ENCODE measurements around the gene RLN2. TPM values are rescaled to one million over a fixed set of nuclear protein-coding genes. Genes with fewer than 3 reads are reported as not detected.

The RLN2 gene
- total and polyA plus RNA-seq, 2 donors (not counting 1 experiment from before 2014, with no cell fraction given): 0.94 to 3.5 TPM

DNA sequence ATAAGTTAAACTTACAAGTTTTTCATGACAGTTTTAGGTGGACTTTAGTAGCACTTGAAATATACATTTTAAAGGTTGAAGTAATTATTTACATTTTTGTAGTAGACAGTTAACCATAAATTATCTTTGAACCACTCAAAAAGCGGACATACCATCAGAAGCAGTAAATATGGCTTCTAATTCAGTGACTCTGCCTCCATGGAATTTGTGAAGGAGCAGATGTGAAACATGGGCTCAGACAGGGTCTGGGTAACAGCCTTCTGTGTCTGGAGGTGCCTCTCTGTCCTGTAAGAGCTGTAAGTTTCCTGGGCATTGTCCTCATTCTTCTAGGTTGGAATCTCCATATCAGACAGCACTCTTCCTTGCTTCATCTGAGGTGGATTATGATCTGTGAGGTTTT, 12.4 kb downstream of the RLN2 start:
- no CpG with 5 or more reads among the region's 1 CpG for WGBS (ENCODE audit: insufficient coverage)
- peaks cover 5% of the 10 kb centered on the region for H3K9me3 Mint-ChIP-seq (ENCODE audit: insufficient read depth)

DNA sequence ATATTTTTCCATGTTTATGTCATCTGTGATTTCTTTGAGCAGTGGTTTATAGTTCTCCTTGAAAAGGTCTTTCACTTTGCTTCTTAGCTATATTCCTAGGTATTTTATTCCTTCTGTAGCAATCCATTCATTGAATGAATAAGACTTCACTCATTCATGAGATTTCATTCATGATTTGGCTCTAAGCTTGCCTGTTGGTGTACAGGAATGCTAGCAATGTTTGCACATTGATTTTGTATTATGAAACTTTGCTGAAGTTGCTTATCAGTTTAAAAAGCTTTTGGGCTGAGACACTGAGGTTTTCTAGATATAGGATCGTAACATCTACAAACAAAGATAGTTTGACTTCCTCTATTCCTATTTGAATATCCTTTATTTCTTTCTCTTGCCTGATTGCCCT, 15.9 kb downstream of the RLN2 start:
- Histone ChIP-seq H3K4me2 (replicated peaks; ENCODE audit: low read depth, low read length, poor library complexity, severe bottlenecking) (no peak overlapping the region), H3K9me3 (ENCODE audit: control extremely low read depth in 1 of 3, control insufficient read depth in 2 of 3, insufficient read depth in 1 of 3, low read length in 2 of 3) (peaks cover 0 to 2% (median 0%) of the 10 kb centered on the region in 3 donors), H3K36me3 (replicated peaks in 1 of 2; ENCODE audit: control extremely low read depth in 1 of 2, control insufficient read depth in 1 of 2, extremely low read depth in 1 of 2, insufficient read depth in 2 of 2, low read length in 1 of 2) (no peaks in the 10 kb centered on the region), H3K4me3 (ENCODE audit: control extremely low read depth in 1 of 5, extremely low read depth in 1 of 5, insufficient read depth in 1 of 5, low read depth in 2 of 5, low read length in 4 of 5) (no peak overlapping the region), H3K4me1 (ENCODE audit: control insufficient read depth in 2 of 2, insufficient read depth in 2 of 2, low read length in 2 of 2) (no peaks in the 10 kb centered on the region), H3K27me3 (replicated peaks in 1 of 4; ENCODE audit: control extremely low read depth in 1 of 4, control insufficient read depth in 3 of 4, insufficient read depth in 4 of 4, low read length in 3 of 4) (peaks cover 0 to 5% (median 1%) of the 10 kb centered on the region in 4 experiments), H3K27ac (ENCODE audit: low read length in 2 of 2) (no peak overlapping the region), H4K20me1 (ENCODE audit: control insufficient read depth, insufficient read depth, low read length, poor library complexity, severe bottlenecking) (no peaks in the 10 kb centered on the region), H3K79me2 (ENCODE audit: control insufficient read depth, insufficient read depth, low read length) (no peaks in the 10 kb centered on the region), H2AFZ (ENCODE audit: insufficient read depth, low read depth, low read length, poor library complexity, severe bottlenecking) (no peak overlapping the region), H3K9ac (ENCODE audit: low read length) (no peak overlapping the region)
- Mint-ChIP-seq H3K4me3 (no peak overlapping the region), H3K9me3 (ENCODE audit: insufficient read depth) (peaks cover 7% of the 10 kb centered on the region), H3K27me3 (peaks cover 9% of the 10 kb centered on the region), H3K4me1 (no peaks in the 10 kb centered on the region), H3K27ac (no peak overlapping the region)
- intact Hi-C loops (cut with micrococcal nuclease): no loop called here
- ATAC-seq (ENCODE audit: low read depth) (no peak), DNase-seq (no peak)
- no peak for TF ChIP-seq EZH2 (IDR thresholded peaks at IDR 0.05; ENCODE audit: borderline replicate concordance, insufficient read depth, low read depth, low read length, poor library complexity, severe bottlenecking)
- TF ChIP-seq, protein P1, sequence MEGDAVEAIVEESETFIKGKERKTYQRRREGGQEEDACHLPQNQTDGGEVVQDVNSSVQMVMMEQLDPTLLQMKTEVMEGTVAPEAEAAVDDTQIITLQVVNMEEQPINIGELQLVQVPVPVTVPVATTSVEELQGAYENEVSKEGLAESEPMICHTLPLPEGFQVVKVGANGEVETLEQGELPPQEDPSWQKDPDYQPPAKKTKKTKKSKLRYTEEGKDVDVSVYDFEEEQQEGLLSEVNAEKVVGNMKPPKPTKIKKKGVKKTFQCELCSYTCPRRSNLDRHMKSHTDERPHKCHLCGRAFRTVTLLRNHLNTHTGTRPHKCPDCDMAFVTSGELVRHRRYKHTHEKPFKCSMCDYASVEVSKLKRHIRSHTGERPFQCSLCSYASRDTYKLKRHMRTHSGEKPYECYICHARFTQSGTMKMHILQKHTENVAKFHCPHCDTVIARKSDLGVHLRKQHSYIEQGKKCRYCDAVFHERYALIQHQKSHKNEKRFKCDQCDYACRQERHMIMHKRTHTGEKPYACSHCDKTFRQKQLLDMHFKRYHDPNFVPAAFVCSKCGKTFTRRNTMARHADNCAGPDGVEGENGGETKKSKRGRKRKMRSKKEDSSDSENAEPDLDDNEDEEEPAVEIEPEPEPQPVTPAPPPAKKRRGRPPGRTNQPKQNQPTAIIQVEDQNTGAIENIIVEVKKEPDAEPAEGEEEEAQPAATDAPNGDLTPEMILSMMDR (IDR thresholded peaks at IDR 0.05): no peak
- POLR2A ChIA-PET: no interaction called here
- CTCF ChIA-PET: no interaction called here
- no CpG with 5 or more reads among the region's 1 CpG for WGBS (ENCODE audit: insufficient coverage)

More for the DNA sequence above, 12.4 kb downstream of the RLN2 start:
- Histone ChIP-seq H2AFZ (ENCODE audit: insufficient read depth, low read depth, low read length, poor library complexity, severe bottlenecking) (no peak overlapping the region), H3K4me1 (ENCODE audit: control insufficient read depth in 2 of 2, insufficient read depth in 2 of 2, low read length in 2 of 2) (no peaks in the 10 kb centered on the region), H3K36me3 (replicated peaks in 1 of 2; ENCODE audit: control extremely low read depth in 1 of 2, control insufficient read depth in 1 of 2, extremely low read depth in 1 of 2, insufficient read depth in 2 of 2, low read length in 1 of 2) (no peaks in the 10 kb centered on the region), H3K27me3 (replicated peaks in 1 of 4; ENCODE audit: control extremely low read depth in 1 of 4, control insufficient read depth in 3 of 4, insufficient read depth in 4 of 4, low read length in 3 of 4) (peaks cover 0 to 5% (median 1%) of the 10 kb centered on the region in 4 experiments), H3K4me2 (replicated peaks; ENCODE audit: low read depth, low read length, poor library complexity, severe bottlenecking) (no peak overlapping the region), H3K9ac (ENCODE audit: low read length) (no peak overlapping the region), H3K27ac (ENCODE audit: low read length in 2 of 2) (no peak overlapping the region), H3K79me2 (ENCODE audit: control insufficient read depth, insufficient read depth, low read length) (no peaks in the 10 kb centered on the region), H3K4me3 (ENCODE audit: control extremely low read depth in 1 of 5, extremely low read depth in 1 of 5, insufficient read depth in 1 of 5, low read depth in 2 of 5, low read length in 4 of 5) (no peak overlapping the region), H4K20me1 (ENCODE audit: control insufficient read depth, insufficient read depth, low read length, poor library complexity, severe bottlenecking) (no peaks in the 10 kb centered on the region), H3K9me3 (ENCODE audit: control extremely low read depth in 1 of 3, control insufficient read depth in 2 of 3, insufficient read depth in 1 of 3, low read length in 2 of 3) (peaks cover 0 to 5% (median 0%) of the 10 kb centered on the region in 3 donors)
- POLR2A ChIA-PET: no interaction called here
- H3K4me3 Mint-ChIP-seq: no peak overlapping the region
- TF ChIP-seq EZH2 (IDR thresholded peaks at IDR 0.05; ENCODE audit: borderline replicate concordance, insufficient read depth, low read depth, low read length, poor library complexity, severe bottlenecking): no peak
- TF ChIP-seq, protein P1 (IDR thresholded peaks at IDR 0.05): no peak
- peaks cover 9% of the 10 kb centered on the region for H3K27me3 Mint-ChIP-seq
- CTCF ChIA-PET: no interaction called here
- no peak overlapping the region for H3K27ac Mint-ChIP-seq
- ATAC-seq (ENCODE audit: low read depth): no peak
- H3K4me1 Mint-ChIP-seq: no peaks in the 10 kb centered on the region
- no peak for DNase-seq
- intact Hi-C loops (cut with micrococcal nuclease): no loop called here

Data from B cell (primary cell).